H1 (cell line): ENCODE data around the gene OR2B2. TPM values are rescaled to one million over a fixed set of nuclear protein-coding genes. Genes with fewer than 3 reads are reported as not detected.
"Not testable (repeated sequence)": the region's sequence is repeated elsewhere in the genome, so short reads cannot be mapped to it uniquely, and the experiment has no call there.

Experiments used
- CTCF ChIA-PET: fragments of 300-600 bp; sonication (Branson Sonifier 250); formaldehyde crosslinking; loops from one replicate; lab custom pipeline; 2021; ENCODE audit not compliant: partially characterized antibody; lab: Charles Lee
- POLR2A ChIA-PET: fragments of 300-600 bp; sonication (Branson Sonifier 250); formaldehyde crosslinking; loops from one replicate; lab custom pipeline; 2021; ENCODE audit warnings: inconsistent platforms; ENCODE audit not compliant: partially characterized antibody; lab: Charles Lee
- DNase-seq, 2 experiments: peaks; one replicate each; pipeline versions ENCODE4 v3.0.0 to v3.0.0-alpha.2; 2010 to 2022; ENCODE audit warnings: low spot score in 2 of 2, low read depth in 1 of 2, mixed read lengths in 1 of 2
- FAIRE-seq: peaks from 2 replicates; lab custom pipeline; 2011; peaks lifted over from hg19 to GRCh38; lab: Jason Lieb, UNC
- H2AFZ ChIP-seq: 2 replicates; pipeline ENCODE4 v1.8.1; 2012; ENCODE audit warnings: low read length, inconsistent platforms
- H2AK5ac ChIP-seq: 2 replicates; pipeline ENCODE4 v1.6.1; 2013; ENCODE audit warnings: low read depth, low read length
- H2BK120ac ChIP-seq: replicated peaks from 2 replicates; pipeline ENCODE3; 2013; ENCODE audit warnings: low read depth, low read length, inconsistent platforms
- H2BK12ac ChIP-seq: 2 replicates; pipeline ENCODE4 v1.6.1; 2013; ENCODE audit warnings: low read depth, low read length
- H2BK15ac ChIP-seq: 2 replicates; pipeline ENCODE4 v1.6.1; 2013; ENCODE audit warnings: low read length
- H2BK20ac ChIP-seq: 2 replicates; pipeline ENCODE4 v1.6.1; 2013; ENCODE audit warnings: low read length
- H2BK5ac ChIP-seq: 2 replicates; pipeline ENCODE4 v1.6.1; 2013; ENCODE audit warnings: low read depth, low read length
- H3K14ac ChIP-seq: 2 replicates; pipeline ENCODE4 v1.6.1; 2013; ENCODE audit warnings: inconsistent platforms; ENCODE audit not compliant: insufficient read length
- H3K18ac ChIP-seq: 2 replicates; pipeline ENCODE4 v1.6.1; 2013; ENCODE audit warnings: low read length; ENCODE audit errors: extremely low read depth
- H3K23ac ChIP-seq: 2 replicates; pipeline ENCODE4 v1.6.1; 2013; ENCODE audit warnings: inconsistent platforms; ENCODE audit not compliant: insufficient read length
- H3K23me2 ChIP-seq: 2 replicates; pipeline ENCODE4 v1.6.1; 2013; ENCODE audit warnings: low read depth, low read length
- H3K27ac ChIP-seq: 2 replicates; pipeline ENCODE4 v1.6.1; 2011; ENCODE audit warnings: low read depth, low read length, inconsistent platforms
- H3K27me3 ChIP-seq, 4 experiments: replicated peaks in 1 of 4; 1 replicate in 1 of 4; 2 replicates in 3 of 4; pipeline versions ENCODE4 v1.6.1 to v1.8.1; 2011 to 2013; ENCODE audit warnings: low read length in 3 of 4, mild to moderate bottlenecking in 3 of 4, inconsistent platforms in 2 of 4, mixed read lengths in 2 of 4, moderate library complexity in 1 of 4; ENCODE audit not compliant: control insufficient read depth in 3 of 4, insufficient read depth in 3 of 4; ENCODE audit errors: extremely low read depth in 1 of 4
- H3K36me3 ChIP-seq, 4 experiments: 2 replicates each; pipeline versions ENCODE4 v1.6.1 to v1.8.1; 2011 to 2013; ENCODE audit warnings: mild to moderate bottlenecking in 4 of 4, low read length in 3 of 4, moderate library complexity in 2 of 4, control low read depth in 1 of 4, inconsistent platforms in 1 of 4; ENCODE audit not compliant: insufficient read depth in 4 of 4, control insufficient read depth in 2 of 4
- H3K4ac ChIP-seq: replicated peaks from 2 replicates; pipeline ENCODE3; 2013; ENCODE audit warnings: low read length, low read depth, mixed read lengths, inconsistent platforms; ENCODE audit not compliant: insufficient read length
- H3K4me1 ChIP-seq, 4 experiments: replicated peaks in 1 of 4; 1 replicate in 1 of 4; 2 replicates in 3 of 4; pipeline versions ENCODE4 v1.6.1 to v1.8.1; 2011 to 2013; ENCODE audit warnings: low read length in 3 of 4, inconsistent platforms in 2 of 4, mixed read lengths in 1 of 4; ENCODE audit not compliant: insufficient read depth in 4 of 4, control insufficient read depth in 3 of 4
- H3K4me2 ChIP-seq, 2 experiments: 2 replicates each; pipeline versions ENCODE4 v1.6.1 to v1.8.1; 2011 to 2013; ENCODE audit warnings: low read depth in 2 of 2, low read length in 2 of 2, control low read depth in 1 of 2, inconsistent platforms in 1 of 2, mild to moderate bottlenecking in 1 of 2; ENCODE audit not compliant: insufficient read depth in 1 of 2
- H3K4me3 ChIP-seq, 4 experiments: fragments of 200-600, 300-600 bp in 1 of 4; sonication (generic), shearing (Covaris generic), sonication (Bioruptor Twin) in 1 of 4; 2 replicates each; pipeline versions ENCODE4 v1.5.1 to v1.8.1; 2011 to 2016; ENCODE audit warnings: low read length in 4 of 4, low read depth in 3 of 4, control low read depth in 2 of 4, inconsistent platforms in 2 of 4, mild to moderate bottlenecking in 2 of 4, mixed read lengths in 1 of 4, moderate library complexity in 1 of 4; ENCODE audit not compliant: insufficient read depth in 2 of 4; ENCODE audit errors: extremely low read depth in 1 of 4
- H3K56ac ChIP-seq: replicated peaks from 2 replicates; pipeline ENCODE3; 2013; ENCODE audit warnings: low read depth, mild to moderate bottlenecking, mixed read lengths, low read length, inconsistent platforms; ENCODE audit not compliant: insufficient read length
- H3K79me1 ChIP-seq: 2 replicates; pipeline ENCODE4 v1.6.1; 2013; ENCODE audit warnings: low read depth, low read length, control low read depth
- H3K79me2 ChIP-seq, 2 experiments: 2 replicates each; pipeline versions ENCODE4 v1.6.1 to v1.8.1; 2012 to 2013; ENCODE audit warnings: low read length in 2 of 2, mild to moderate bottlenecking in 2 of 2, inconsistent platforms in 1 of 2; ENCODE audit not compliant: insufficient read depth in 2 of 2, control insufficient read depth in 1 of 2
- H3K9ac ChIP-seq, 4 experiments: replicated peaks in 1 of 4; 1 replicate in 1 of 4; 2 replicates in 3 of 4; pipeline versions ENCODE4 v1.6.1 to v1.8.1; 2011 to 2013; ENCODE audit warnings: low read depth in 3 of 4, low read length in 3 of 4, control low read depth in 2 of 4, mild to moderate bottlenecking in 2 of 4, moderate library complexity in 2 of 4, inconsistent platforms in 1 of 4; ENCODE audit errors: extremely low read depth in 1 of 4
- H3K9me3 ChIP-seq, 2 experiments: 2 replicates each; pipeline versions ENCODE4 v1.6.1 to v1.8.1; 2012 to 2013; ENCODE audit warnings: mild to moderate bottlenecking in 2 of 2, moderate library complexity in 2 of 2, control low read depth in 1 of 2, inconsistent platforms in 1 of 2, low read depth in 1 of 2, low read length in 1 of 2, mixed read lengths in 1 of 2; ENCODE audit not compliant: insufficient read depth in 2 of 2
- H4K20me1 ChIP-seq, 2 experiments: replicated peaks in 1 of 2; 2 replicates each; pipeline versions ENCODE3 to v1.8.1; 2011 to 2013; ENCODE audit warnings: inconsistent platforms in 2 of 2, low read length in 2 of 2, mild to moderate bottlenecking in 1 of 2; ENCODE audit not compliant: insufficient read depth in 2 of 2, control insufficient read depth in 1 of 2
- H4K5ac ChIP-seq: 2 replicates; pipeline ENCODE4 v1.6.1; 2013; ENCODE audit warnings: low read length, low read depth, mixed read lengths, inconsistent platforms; ENCODE audit not compliant: insufficient read length
- H4K8ac ChIP-seq: 2 replicates; pipeline ENCODE4 v1.8.0; 2013; ENCODE audit warnings: mild to moderate bottlenecking, moderate library complexity, low read length, inconsistent platforms; ENCODE audit not compliant: insufficient read depth; ENCODE audit errors: extremely low read depth
- H4K91ac ChIP-seq: replicated peaks from 2 replicates; pipeline ENCODE3; 2013; ENCODE audit warnings: low read length, mixed read lengths, inconsistent platforms; ENCODE audit not compliant: insufficient read length
- ATF3 ChIP-seq: IDR thresholded peaks from 2 replicates; pipeline ENCODE4 v1.6.1; 2011; ENCODE audit warnings: low read depth, mild to moderate bottlenecking, low read length; ENCODE audit not compliant: insufficient read depth
- CBX8 ChIP-seq: fragments of 300-800, 300-1000 bp; sonication (generic); IDR thresholded peaks from 2 replicates; pipeline ENCODE4 v1.7.1; 2016; ENCODE audit warnings: low read depth, low read length, borderline replicate concordance
- CTBP2 ChIP-seq: IDR thresholded peaks from 2 replicates; pipeline ENCODE4 v1.7.0; 2011; ENCODE audit warnings: borderline replicate concordance, mild to moderate bottlenecking, moderate library complexity, mixed read lengths, low read length; ENCODE audit not compliant: insufficient read depth, insufficient read length
- EP300 ChIP-seq, 2 experiments: IDR thresholded peaks; 1 replicate in 1 of 2; 2 replicates in 1 of 2; pipeline ENCODE4 v1.6.1; 2011 to 2012; ENCODE audit warnings: low read depth in 2 of 2, low read length in 2 of 2, mild to moderate bottlenecking in 2 of 2, borderline replicate concordance in 1 of 2, inconsistent platforms in 1 of 2, moderate library complexity in 1 of 2
- USF2 ChIP-seq: IDR thresholded peaks from 2 replicates; pipeline ENCODE4 v1.6.1; 2011; ENCODE audit warnings: low read length, improper control_type of control experiment
- WGBS, 2 experiments: shearing (Covaris generic) in 1 of 2; methylation state at CpG; one replicate each; pipeline versions ENCODE4 v1.1.6 to v1.1.7; 2013 to 2015; ENCODE audit warnings: low lambda C conversion rate in 2 of 2, mixed read lengths in 2 of 2, inconsistent platforms in 1 of 2, low coverage in 1 of 2, missing lambda C conversion rate in 1 of 2; ENCODE audit not compliant: insufficient replicate concordance in 2 of 2, insufficient coverage in 1 of 2, insufficient read length in 1 of 2; ENCODE audit errors: extremely low coverage in 1 of 2, missing lambda C conversion rate in 1 of 2; 5-methylcytosine and 5-hydroxymethylcytosine counted together
- polyA plus RNA-seq, 7 experiments: library from polyadenylated mRNA; depleted of rRNA in 3 of 7; stranded (reverse) in 5 of 7; unstranded in 2 of 7; fragments of >200 nt in 5 of 7; fragments of 200-250 nt in 2 of 7; gene quantifications; 1 replicate in 5 of 7; 2 replicates in 1 of 7; 4 replicates in 1 of 7; pipeline versions ENCODE4 v1.2.1 to v1.2.3, GENCODE V29; 2011 to 2013; ENCODE audit warnings: missing spikeins in 2 of 7, mixed read lengths in 2 of 7
- total RNA-seq: library from RNA; stranded (reverse); fragmentation: NEBNext Ultra II Directional; extraction: Animal tissue kit (Norgen Biotek cat#: 25700); gene quantifications from 2 replicates; pipeline ENCODE4 v1.2.1, GENCODE V29; 2021

The OR2B2 gene
- total and polyA plus RNA-seq, 2 of the 8 experiments (the other 6 are each of a cell fraction or from before 2014, with no cell fraction given): not detected

- TF ChIP-seq EP300 (IDR thresholded peaks at IDR 0.05; ENCODE audit: borderline replicate concordance in 1 of 2, low read depth in 2 of 2, low read length in 2 of 2) (no peak), CBX8 (no peak), CTBP2 (no peak), ATF3 (no peak), USF2 (no peak)
- TF ChIP-seq, all 59 proteins: peak for 0
Observed at GRCh38 chr6:27901801-27902200, 10.4 kb downstream of the OR2B2 start (continued).

- POLR2A ChIA-PET: interaction anchor here (1.0 to 40.3 kb wide), 5 partner anchors 9 to 89 kb away, joined by 3 to 3039 read pairs (median 644); a partner anchor contains a TSS
Observed at GRCh38 chr6:27900197-27900596, 12.0 kb downstream of the OR2B2 start.

More at GRCh38 chr6:27900197-27900596, 12.0 kb downstream of the OR2B2 start:
- FAIRE-seq, H3K4me1 ChIP-seq, H2AK5ac ChIP-seq, H2BK12ac ChIP-seq, H3K56ac ChIP-seq, H3K9me3 ChIP-seq, H3K9ac ChIP-seq, H4K8ac ChIP-seq, H3K23me2 ChIP-seq, H2AFZ ChIP-seq, H3K27me3 ChIP-seq, DNase-seq, H3K18ac ChIP-seq, H2BK5ac ChIP-seq, H2BK120ac ChIP-seq, H3K27ac ChIP-seq, H4K5ac ChIP-seq, H3K4me2 ChIP-seq, H2BK15ac ChIP-seq, H3K23ac ChIP-seq, H3K36me3 ChIP-seq, H4K20me1 ChIP-seq, H4K91ac ChIP-seq, CTCF ChIA-PET, H3K4me3 ChIP-seq, H3K4ac ChIP-seq, H3K14ac ChIP-seq, H3K79me1 ChIP-seq, H3K79me2 ChIP-seq, H2BK20ac ChIP-seq: not testable (repeated sequence)
- WGBS, 2 experiments: 92% methylated on average over 7 of the region's 7 CpGs; no CpG with 5 or more reads in 1 of the 2 experiments
